ENCODE measurements around the gene MRTFA. TPM values are rescaled to one million over a fixed set of nuclear protein-coding genes. Genes with fewer than 3 reads are reported as not detected.

MRTFA gene
- total and polyA plus RNA-seq, 9 of the 15 experiments (the other 6 are each of a cell fraction or from before 2014, with no cell fraction given) = 0.84 to 21.1 (median 3.7) TPM

DNA sequence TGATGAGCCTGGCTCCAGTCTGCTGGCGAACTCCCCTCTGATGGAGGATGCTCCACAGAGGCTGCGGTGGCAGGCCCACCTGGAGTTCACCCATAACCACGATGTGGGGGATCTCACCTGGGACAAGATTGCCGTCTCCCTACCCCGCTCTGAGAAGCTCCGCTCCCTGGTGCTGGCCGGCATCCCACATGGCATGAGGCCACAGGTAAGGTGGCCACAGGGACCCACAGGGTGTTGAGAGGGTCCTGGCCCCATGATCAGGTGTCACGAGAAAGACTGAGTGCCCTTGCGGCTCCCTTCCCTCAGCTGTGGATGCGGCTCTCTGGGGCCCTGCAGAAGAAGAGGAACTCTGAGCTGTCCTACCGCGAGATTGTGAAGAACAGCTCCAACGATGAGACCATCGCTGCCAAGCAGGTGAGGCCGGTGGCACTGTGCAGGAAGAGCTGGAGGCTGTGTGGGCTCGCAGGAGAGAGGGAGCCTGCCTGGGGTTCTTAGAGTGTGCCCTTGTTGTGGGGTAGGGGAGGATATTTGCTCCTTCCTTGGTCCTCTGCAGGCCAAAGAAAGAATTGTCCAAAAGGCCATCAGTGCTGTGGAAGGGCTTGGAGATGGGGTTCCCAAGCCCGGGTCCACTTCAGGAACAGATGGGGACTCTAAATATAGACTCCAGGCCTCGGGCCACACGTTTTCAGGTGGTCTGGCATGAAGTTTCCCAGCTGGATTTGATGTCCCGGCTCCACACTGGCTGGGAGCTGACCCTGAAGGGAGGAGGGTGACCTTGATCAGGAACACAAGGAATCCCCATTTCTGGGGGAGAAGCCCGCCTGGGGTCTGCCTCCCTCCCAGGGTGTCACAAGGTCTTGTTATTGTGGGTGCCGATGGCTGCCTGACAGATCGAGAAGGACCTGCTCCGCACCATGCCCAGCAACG is 232.0 kb downstream of the MRTFA start:
- 72% methylated on average over 6 of the region's 25 CpGs for WGBS (ENCODE audit: insufficient coverage, low coverage, missing lambda C conversion rate)
- in situ Hi-C loops (cut with MboI) = no loop called here
- H3K27me3 ChIP-seq (ENCODE audit: control insufficient read depth in 2 of 2, insufficient read depth in 2 of 2, low read length in 2 of 2) = no peaks in the 10 kb centered on the region
- no peaks in the 10 kb centered on the region for H3K9me3 ChIP-seq (replicated peaks; ENCODE audit: control insufficient read depth, insufficient read depth, low read depth, low read length)
- no peak overlapping the region for H2AFZ ChIP-seq (ENCODE audit: low read depth, low read length)
- H3K27ac ChIP-seq (ENCODE audit: extremely low read depth, low read depth, low read length) = no peak overlapping the region
- no peak overlapping the region for H3K4me2 ChIP-seq (ENCODE audit: insufficient read depth, low read length)
- H4K20me1 ChIP-seq (replicated peaks; ENCODE audit: control insufficient read depth, insufficient read depth, low read length) = no peaks in the 10 kb centered on the region
- peaks cover 72% of the 10 kb centered on the region for H3K36me3 ChIP-seq (ENCODE audit: control insufficient read depth, insufficient read depth, low read length)
- FAIRE-seq (no peak), DNase-seq (ENCODE audit: extremely low read depth in 1 of 4, low spot score in 3 of 4) (no peak), ATAC-seq (no peak)
- no peak overlapping the region for H3K4me3 ChIP-seq
- intact Hi-C loops (cut with micrococcal nuclease) = no loop called here
- H3K4me1 ChIP-seq (replicated peaks in 1 of 2; ENCODE audit: control insufficient read depth in 2 of 2, insufficient read depth in 2 of 2, low read length in 2 of 2) = peaks cover 0 to 5% of the 10 kb centered on the region in 2 experiments; a peak in 3 of 5 replicates
- peaks cover 3% of the 10 kb centered on the region for H3K9me1 ChIP-seq (ENCODE audit: control insufficient read depth, insufficient read depth, low read length)
- no TSS peak for BruUV-seq (replicated peaks)
- no peaks in the 10 kb centered on the region; the same call in 2 of the 3 replicates for H3K79me2 ChIP-seq (ENCODE audit: control insufficient read depth, insufficient read depth, low read length)
- no peak overlapping the region for H3K9ac ChIP-seq (ENCODE audit: insufficient read depth in 1 of 2, low read depth in 2 of 2, low read length in 2 of 2)
- ChIA-PET CTCF (ENCODE audit: low intra/inter-chr PET ratio) (no interaction called here), POLR2A (interaction anchor here (0.6 to 1.0 kb wide), 4 partner anchors 19 to 1217 kb away, joined by 3 to 4 read pairs (median 3); no protein-coding TSS in a partner anchor)
- TF ChIP-seq L3MBTL2 (IDR thresholded peaks at IDR 0.05) = no peak

- Histone ChIP-seq H3K36me3 (ENCODE audit: control insufficient read depth, insufficient read depth, low read length) (peaks cover 64% of the 10 kb centered on the region), H3K27ac (ENCODE audit: extremely low read depth, low read depth, low read length) (no peak overlapping the region), H3K9ac (ENCODE audit: insufficient read depth in 1 of 2, low read depth in 2 of 2, low read length in 2 of 2) (no peak overlapping the region), H3K9me1 (ENCODE audit: control insufficient read depth, insufficient read depth, low read length) (peaks cover 3% of the 10 kb centered on the region), H3K4me2 (ENCODE audit: insufficient read depth, low read length) (no peak overlapping the region), H4K20me1 (replicated peaks; ENCODE audit: control insufficient read depth, insufficient read depth, low read length) (no peaks in the 10 kb centered on the region), H3K4me3 (no peak overlapping the region), H3K9me3 (replicated peaks; ENCODE audit: control insufficient read depth, insufficient read depth, low read depth, low read length) (no peaks in the 10 kb centered on the region), H3K4me1 (replicated peaks in 1 of 2; ENCODE audit: control insufficient read depth in 2 of 2, insufficient read depth in 2 of 2, low read length in 2 of 2) (peaks cover 4 to 6% of the 10 kb centered on the region in 2 experiments; a peak in 3 of 5 replicates), H2AFZ (ENCODE audit: low read depth, low read length) (no peak overlapping the region), H3K27me3 (ENCODE audit: control insufficient read depth in 2 of 2, insufficient read depth in 2 of 2, low read length in 2 of 2) (no peaks in the 10 kb centered on the region), H3K79me2 (ENCODE audit: control insufficient read depth, insufficient read depth, low read length) (no peaks in the 10 kb centered on the region; the same call in 2 of the 3 replicates)
- TF ChIP-seq ZNF395 (CRISPR knock-in tag; IDR thresholded peaks at IDR 0.05) (no peak), HDAC6 (IDR thresholded peaks at IDR 0.05; ENCODE audit: low read depth, low read length) (no peak), SNRNP70 (optimal IDR thresholded peaks at IDR 0.05; ENCODE audit: low read depth, low read length) (no peak), PTBP1 (IDR thresholded peaks at IDR 0.05; ENCODE audit: low read depth, low read length) (no peak), BHLHE40 (IDR thresholded peaks at IDR 0.05; ENCODE audit: low read length) (no peak), NUFIP1 (IDR thresholded peaks at IDR 0.05; ENCODE audit: partially characterized antibody) (no peak), ZNF592 (IDR thresholded peaks at IDR 0.05) (no peak)
- FAIRE-seq = no peak
- BruUV-seq (replicated peaks) = no TSS peak
- CTCF ChIA-PET (ENCODE audit: low intra/inter-chr PET ratio) = no interaction called here
- ATAC-seq = no peak
- in situ Hi-C loops (cut with MboI) (no loop called here), intact Hi-C loops (cut with micrococcal nuclease) (no loop called here)
- POLR2A ChIA-PET = interaction anchor here (0.6 to 0.7 kb wide), 2 partner anchors 28 to 50 kb away, joined by 3 read pairs; no protein-coding TSS in a partner anchor
- WGBS (ENCODE audit: insufficient coverage, low coverage, missing lambda C conversion rate) = 81% methylated on average over 6 of the region's 7 CpGs
- DNase-seq (ENCODE audit: extremely low read depth in 1 of 4, low spot score in 3 of 4) = no peak
Measured at GRCh38 chr22:40403651-40404050, 232.9 kb downstream of the MRTFA start.
